ENCODE results near the gene ELF1. TPM values are rescaled to one million over a fixed set of nuclear protein-coding genes. Genes with fewer than 3 reads are reported as not detected.

The ELF1 gene
- total RNA-seq, 1 experiment from 2014 or later = 18.7 TPM

DNA sequence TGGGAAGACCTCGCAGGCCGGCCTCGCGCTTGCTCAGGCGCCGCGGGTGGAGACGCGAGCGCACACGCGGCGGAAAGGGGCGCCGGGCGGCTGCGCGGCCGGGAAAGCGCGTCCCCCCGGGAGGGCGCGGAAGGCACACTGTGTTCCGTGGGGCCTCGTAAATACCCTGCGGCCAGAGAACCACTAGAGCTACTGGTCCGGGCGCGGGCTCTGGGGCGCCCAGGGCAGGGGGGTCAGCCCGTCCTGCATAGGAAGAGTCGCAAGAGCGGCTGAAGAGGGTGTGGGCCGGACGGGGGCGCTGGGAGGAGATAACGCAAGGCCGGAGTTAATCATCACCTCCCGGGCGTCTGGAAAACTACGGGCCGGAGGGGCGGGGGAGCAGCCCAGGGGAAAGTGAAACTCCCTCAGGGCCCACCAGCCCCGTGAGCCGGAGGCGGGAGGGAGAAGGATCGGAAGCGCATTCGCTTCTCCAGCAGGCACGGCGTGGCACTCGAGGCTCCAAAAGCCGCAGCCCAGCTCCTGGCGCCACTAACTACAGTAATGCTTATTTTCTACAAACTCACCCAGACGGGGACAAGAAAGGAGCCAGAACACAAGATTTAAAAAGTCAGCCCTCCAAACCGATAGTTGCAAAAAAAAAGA, 41.1 kb upstream of the ELF1 start (continued):
- TF ChIP-seq, protein P1, sequence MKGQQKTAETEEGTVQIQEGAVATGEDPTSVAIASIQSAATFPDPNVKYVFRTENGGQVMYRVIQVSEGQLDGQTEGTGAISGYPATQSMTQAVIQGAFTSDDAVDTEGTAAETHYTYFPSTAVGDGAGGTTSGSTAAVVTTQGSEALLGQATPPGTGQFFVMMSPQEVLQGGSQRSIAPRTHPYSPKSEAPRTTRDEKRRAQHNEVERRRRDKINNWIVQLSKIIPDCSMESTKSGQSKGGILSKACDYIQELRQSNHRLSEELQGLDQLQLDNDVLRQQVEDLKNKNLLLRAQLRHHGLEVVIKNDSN (CRISPR knock-in tag; IDR thresholded peaks at IDR 0.05) = no peak; the same call in 1 of the 2 replicates

DNA sequence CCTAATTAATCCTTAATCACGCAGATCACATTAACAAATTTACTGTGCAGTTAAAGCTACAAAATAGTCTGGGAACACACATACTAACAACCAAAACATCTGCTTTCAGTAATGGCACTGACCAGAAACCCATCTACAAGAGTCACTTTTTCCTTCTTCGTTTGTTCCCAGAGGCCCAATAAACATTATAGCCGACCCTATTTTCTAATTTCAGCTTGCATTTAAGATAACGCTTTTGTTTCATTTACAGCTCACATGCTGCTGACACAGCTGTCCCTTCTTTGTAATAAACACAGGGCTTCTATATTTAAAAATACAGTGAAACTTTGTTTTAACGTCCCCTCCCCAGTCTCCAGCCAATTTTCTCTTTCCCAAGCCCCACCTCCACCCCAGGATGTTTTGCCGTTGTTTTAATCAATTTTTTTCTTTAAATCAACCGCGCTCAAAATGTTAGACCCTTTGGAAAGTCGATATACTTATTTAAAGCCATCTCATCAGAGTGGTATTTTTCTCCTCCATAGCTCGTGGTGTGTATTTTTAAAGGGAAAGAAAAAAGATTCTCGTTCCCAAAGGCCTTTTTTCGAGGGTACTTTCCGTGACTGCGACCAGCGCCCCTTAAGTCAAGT, 40.5 kb upstream of the ELF1 start:
- ChIA-PET POLR2A (no interaction called here), CTCF (interaction anchor here (1.3 kb wide), 1 partner anchor 40 kb away, joined by 3 read pairs; the partner anchor contains the start of gene ELF1)
- Mint-ChIP-seq H3K27ac (peak overlapping the region; percentile 94), H3K4me3 (peak overlapping the region; percentile 97), H3K9me3 (no peaks in the 10 kb centered on the region), H3K27me3 (ENCODE audit: low read depth) (no peaks in the 10 kb centered on the region), H3K36me3 (no peaks in the 10 kb centered on the region), H3K4me1 (peaks cover 41% of the 10 kb centered on the region)
- ATAC-seq (no peak), DNase-seq (ENCODE audit: low spot score) (no peak)
- TF ChIP-seq CREM (CRISPR knock-in tag; IDR thresholded peaks at IDR 0.05) = no peak
- TF ChIP-seq, protein P2, sequence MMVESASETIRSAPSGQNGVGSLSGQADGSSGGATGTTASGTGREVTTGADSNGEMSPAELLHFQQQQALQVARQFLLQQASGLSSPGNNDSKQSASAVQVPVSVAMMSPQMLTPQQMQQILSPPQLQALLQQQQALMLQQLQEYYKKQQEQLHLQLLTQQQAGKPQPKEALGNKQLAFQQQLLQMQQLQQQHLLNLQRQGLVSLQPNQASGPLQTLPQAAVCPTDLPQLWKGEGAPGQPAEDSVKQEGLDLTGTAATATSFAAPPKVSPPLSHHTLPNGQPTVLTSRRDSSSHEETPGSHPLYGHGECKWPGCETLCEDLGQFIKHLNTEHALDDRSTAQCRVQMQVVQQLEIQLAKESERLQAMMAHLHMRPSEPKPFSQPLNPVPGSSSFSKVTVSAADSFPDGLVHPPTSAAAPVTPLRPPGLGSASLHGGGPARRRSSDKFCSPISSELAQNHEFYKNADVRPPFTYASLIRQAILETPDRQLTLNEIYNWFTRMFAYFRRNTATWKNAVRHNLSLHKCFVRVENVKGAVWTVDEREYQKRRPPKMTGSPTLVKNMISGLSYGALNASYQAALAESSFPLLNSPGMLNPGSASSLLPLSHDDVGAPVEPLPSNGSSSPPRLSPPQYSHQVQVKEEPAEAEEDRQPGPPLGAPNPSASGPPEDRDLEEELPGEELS (CRISPR knock-in tag; IDR thresholded peaks at IDR 0.05) = no peak
- TF ChIP-seq SMAD3 (CRISPR knock-in tag; IDR thresholded peaks at IDR 0.05; ENCODE audit: borderline replicate concordance) = no peak
- TF ChIP-seq, protein P3, sequence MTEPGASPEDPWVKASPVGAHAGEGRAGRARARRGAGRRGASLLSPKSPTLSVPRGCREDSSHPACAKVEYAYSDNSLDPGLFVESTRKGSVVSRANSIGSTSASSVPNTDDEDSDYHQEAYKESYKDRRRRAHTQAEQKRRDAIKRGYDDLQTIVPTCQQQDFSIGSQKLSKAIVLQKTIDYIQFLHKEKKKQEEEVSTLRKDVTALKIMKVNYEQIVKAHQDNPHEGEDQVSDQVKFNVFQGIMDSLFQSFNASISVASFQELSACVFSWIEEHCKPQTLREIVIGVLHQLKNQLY (CRISPR knock-in tag; IDR thresholded peaks at IDR 0.05) = no peak
- no peak for TF ChIP-seq TEAD4 (CRISPR knock-in tag; IDR thresholded peaks at IDR 0.05)
- TF ChIP-seq CREB1 (CRISPR knock-in tag; IDR thresholded peaks at IDR 0.05) = no peak
- TF ChIP-seq ESRRA (CRISPR knock-in tag; IDR thresholded peaks at IDR 0.05; ENCODE audit: borderline replicate concordance) = no peak
- TF ChIP-seq GABPB1 (CRISPR knock-in tag; IDR thresholded peaks at IDR 0.05) = no peak
- no peak for TF ChIP-seq ZNF317 (CRISPR knock-in tag; IDR thresholded peaks at IDR 0.05; ENCODE audit: borderline replicate concordance, low read depth)
- no peak for TF ChIP-seq ZNF121 (CRISPR knock-in tag; IDR thresholded peaks at IDR 0.05)
- TF ChIP-seq SOX15 (CRISPR knock-in tag; IDR thresholded peaks at IDR 0.05) = no peak
- TF ChIP-seq NR2C2 (CRISPR knock-in tag; IDR thresholded peaks at IDR 0.05) = no peak
- no peak for TF ChIP-seq KAT7 (CRISPR knock-in tag; IDR thresholded peaks at IDR 0.05; ENCODE audit: borderline replicate concordance)
- no peak for TF ChIP-seq SP1 (CRISPR knock-in tag; conservative IDR thresholded peaks at IDR 0.05)
- no peak for TF ChIP-seq FOXJ3 (CRISPR knock-in tag; IDR thresholded peaks at IDR 0.05; ENCODE audit: borderline replicate concordance)
- TF ChIP-seq, protein P4, sequence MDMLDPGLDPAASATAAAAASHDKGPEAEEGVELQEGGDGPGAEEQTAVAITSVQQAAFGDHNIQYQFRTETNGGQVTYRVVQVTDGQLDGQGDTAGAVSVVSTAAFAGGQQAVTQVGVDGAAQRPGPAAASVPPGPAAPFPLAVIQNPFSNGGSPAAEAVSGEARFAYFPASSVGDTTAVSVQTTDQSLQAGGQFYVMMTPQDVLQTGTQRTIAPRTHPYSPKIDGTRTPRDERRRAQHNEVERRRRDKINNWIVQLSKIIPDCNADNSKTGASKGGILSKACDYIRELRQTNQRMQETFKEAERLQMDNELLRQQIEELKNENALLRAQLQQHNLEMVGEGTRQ (CRISPR knock-in tag; IDR thresholded peaks at IDR 0.05) = no peak

DNA sequence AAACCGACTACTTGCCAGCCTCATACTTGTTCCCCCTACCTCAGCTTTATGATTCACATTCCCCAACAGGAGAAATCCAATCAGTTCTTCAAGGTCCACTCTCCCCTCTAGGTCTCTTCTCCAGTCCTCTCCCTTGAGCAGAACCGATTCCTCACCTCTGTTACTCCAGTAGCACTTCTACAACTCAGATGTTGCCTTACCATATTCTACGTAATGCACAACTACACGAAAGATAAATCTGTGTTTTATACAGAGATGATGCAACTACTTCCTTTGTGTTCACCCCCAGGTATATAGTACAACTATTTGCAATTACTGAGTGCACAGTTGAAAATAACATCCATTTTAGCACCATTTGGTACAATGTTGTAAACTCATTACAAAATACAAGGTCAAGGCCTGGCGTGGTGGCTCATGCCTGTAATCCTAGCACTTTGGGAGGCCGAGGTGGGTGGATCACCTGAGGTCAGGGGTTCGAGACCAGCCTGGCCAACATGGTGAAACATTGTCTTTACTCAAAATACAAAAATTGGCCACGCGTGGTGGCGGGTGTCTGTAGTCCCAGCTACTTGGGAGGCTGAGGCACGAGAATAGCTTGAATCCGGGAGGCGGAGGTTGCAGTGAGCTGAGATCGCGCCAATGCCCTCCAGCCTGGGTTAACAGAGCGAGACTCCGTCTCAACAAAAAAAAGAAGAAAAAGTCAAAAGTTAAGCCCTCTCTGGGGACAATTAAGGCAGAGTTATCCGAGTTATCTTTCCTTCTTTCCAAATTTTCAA, 39.4 kb upstream of the ELF1 start:
- no peaks in the 10 kb centered on the region for H3K27me3 Mint-ChIP-seq (ENCODE audit: low read depth)
- DNase-seq (ENCODE audit: low spot score) (no peak), ATAC-seq (no peak)
- no peak for TF ChIP-seq CREB1 (CRISPR knock-in tag; IDR thresholded peaks at IDR 0.05)
- TF ChIP-seq FOXP1 (CRISPR knock-in tag; IDR thresholded peaks at IDR 0.05; ENCODE audit: borderline replicate concordance) = no peak
- TF ChIP-seq SMAD3 (CRISPR knock-in tag; IDR thresholded peaks at IDR 0.05; ENCODE audit: borderline replicate concordance) = no peak
- TF ChIP-seq NFYB (CRISPR knock-in tag; conservative IDR thresholded peaks at IDR 0.05; ENCODE audit: low read depth) = no peak
- TF ChIP-seq GABPB1 (CRISPR knock-in tag; IDR thresholded peaks at IDR 0.05) = peak; percentile 67; the same call in 1 of the 2 replicates
- ChIA-PET CTCF (no interaction called here), POLR2A (no interaction called here)
- peak overlapping the region; percentile 94 for H3K27ac Mint-ChIP-seq
- no peaks in the 10 kb centered on the region for H3K9me3 Mint-ChIP-seq
- H3K36me3 Mint-ChIP-seq = no peaks in the 10 kb centered on the region
- peak overlapping the region; percentile 97 for H3K4me3 Mint-ChIP-seq
- H3K4me1 Mint-ChIP-seq = peaks cover 43% of the 10 kb centered on the region

All from WTC11 (cell line).